OCI-LY3 (cell line): ENCODE data around the gene MEMO1.

Experiments used
- CTCF ChIP-seq: fragments of 200-600, 300-600 bp; sonication (generic); IDR thresholded peaks from 2 replicates; pipeline ENCODE4 v1.5.1; 2014; ENCODE audit warnings: antibody characterized with exemption, low read length, low read depth
- EZH2phosphoT487 ChIP-seq: fragments of 200-600 bp; shearing (Covaris generic); IDR thresholded peaks from 2 replicates; pipeline ENCODE4 v1.6.1; 2018; ENCODE audit warnings: antibody characterized with exemption, mixed run types, low read depth

GRCh38 chr2:31946838-31947237 lies 64.0 kb downstream of the MEMO1 start:
- no peak for TF ChIP-seq CTCF
- no peak for TF ChIP-seq EZH2phosphoT487
